Neural progenitor cell (in vitro differentiated cells): ENCODE results near the gene C1orf141.

Experiments
- CTCF ChIP-seq: fragments of 200-600 bp; sonication (generic); IDR thresholded peaks from 2 replicates; pipeline ENCODE4 v1.5.1; 2017; ENCODE audit warnings: antibody characterized with exemption, mild to moderate bottlenecking
- EZH2phosphoT487 ChIP-seq: fragments of 200-600 bp; sonication (generic); IDR thresholded peaks from 2 replicates; pipeline ENCODE4 v1.6.1; 2017; ENCODE audit warnings: antibody characterized with exemption

DNA sequence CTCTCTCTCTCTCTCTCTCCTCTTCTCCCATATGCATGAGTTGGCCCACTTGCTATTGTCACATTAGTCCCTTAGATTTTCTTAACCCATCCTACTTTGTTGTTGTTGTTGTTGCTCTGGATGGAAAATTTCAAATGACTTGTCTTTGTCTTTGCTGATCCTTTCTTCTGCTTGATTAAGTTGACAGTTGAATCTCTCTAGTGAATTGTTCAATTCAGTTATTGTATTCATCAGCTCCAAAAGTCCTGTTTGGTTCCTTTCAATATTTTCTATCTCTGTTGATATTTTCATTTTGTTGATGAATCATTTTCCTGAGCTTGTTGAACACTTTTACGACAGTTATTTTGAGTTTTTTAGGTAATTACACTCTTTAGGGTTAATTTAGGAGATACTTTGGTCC is 62.0 kb downstream of the C1orf141 start:
- no peak for TF ChIP-seq CTCF
- TF ChIP-seq EZH2phosphoT487 = no peak
